Panc1 (cell line): Measurements from ENCODE around the gene PSMD4. TPM values are rescaled to one million over a fixed set of nuclear protein-coding genes. Genes with fewer than 3 reads are reported as not detected.

Source experiments
- ATAC-seq: fragments of 200-7000 bp; cut with Tn5 transposase; 2 replicates; pipeline ENCODE4 v1.9.1; 2020; ENCODE audit warnings: mild to moderate bottlenecking, moderate library complexity
- BruUV-seq: library from RNA; stranded (reverse); fragments of 400-500 nt; replicated peaks from 2 replicates; lab custom pipeline; 2021; lab: Mats Ljungman, UMichigan
- CTCF ChIA-PET: fragments of 300-600 bp; sonication (Branson Sonifier 250); formaldehyde crosslinking; loops from one replicate; lab custom pipeline; 2022; ENCODE audit warnings: antibody characterized with exemption; lab: Charles Lee
- POLR2A ChIA-PET: fragments of 300-600 bp; sonication (Branson Sonifier 250); formaldehyde crosslinking; loops from one replicate; lab custom pipeline; 2022; ENCODE audit warnings: antibody characterized with exemption; lab: Charles Lee
- DNase-seq: peaks from one replicate; pipeline ENCODE4 v3.0.0-alpha.2; 2010; ENCODE audit warnings: low read depth, low spot score
- H3K27ac ChIP-seq: 2 replicates; pipeline ENCODE4 v1.5.1; 2011; ENCODE audit warnings: mild to moderate bottlenecking, low read length, inconsistent platforms
- H3K27me3 ChIP-seq: fragments of 200-500 bp; sonication (Bioruptor generic); 2 replicates; pipeline ENCODE4 v1.6.0; 2014; ENCODE audit warnings: low read length, inconsistent platforms; ENCODE audit not compliant: control insufficient read depth, insufficient read depth
- H3K36me3 ChIP-seq: fragments of 200-500 bp; sonication (Bioruptor generic); 2 replicates; pipeline ENCODE4 v1.5.1; 2014; ENCODE audit warnings: inconsistent platforms, mild to moderate bottlenecking, low read length, moderate library complexity; ENCODE audit not compliant: control insufficient read depth, insufficient read depth
- H3K4me1 ChIP-seq: 2 replicates; pipeline ENCODE4 v1.5.1; 2011; ENCODE audit warnings: inconsistent platforms, mild to moderate bottlenecking, low read length, moderate library complexity; ENCODE audit not compliant: control insufficient read depth, insufficient read depth
- H3K4me3 ChIP-seq, 2 experiments: 2 replicates each; pipeline ENCODE4 v1.5.1; 2011 to 2012; ENCODE audit warnings: low read depth in 2 of 2, low read length in 2 of 2, mild to moderate bottlenecking in 2 of 2, inconsistent platforms in 1 of 2, moderate library complexity in 1 of 2
- H3K9me3 ChIP-seq: fragments of 200-500 bp; sonication (Bioruptor generic); 2 replicates; pipeline ENCODE4 v1.5.1; 2014; ENCODE audit warnings: low read depth, mild to moderate bottlenecking, inconsistent platforms, low read length, moderate library complexity; ENCODE audit not compliant: control insufficient read depth, insufficient read depth
- POLR2AphosphoS5 ChIP-seq: IDR thresholded peaks from 2 replicates; pipeline ENCODE4 v1.6.1; 2012; ENCODE audit warnings: mild to moderate bottlenecking, low read depth, low read length, moderate library complexity
- REST ChIP-seq, 2 experiments: IDR thresholded peaks; 2 replicates each; pipeline ENCODE4 v1.6.1; 2011 to 2012; ENCODE audit warnings: low read depth in 2 of 2, control low read depth in 1 of 2, low read length in 1 of 2, mild to moderate bottlenecking in 1 of 2, moderate library complexity in 1 of 2; ENCODE audit not compliant: insufficient read depth in 1 of 2
- SIN3A ChIP-seq: IDR thresholded peaks from 2 replicates; pipeline ENCODE4 v1.6.1; 2012; ENCODE audit warnings: low read depth, mild to moderate bottlenecking, low read length, moderate library complexity, borderline replicate concordance; ENCODE audit not compliant: insufficient read depth
- TCF7L2 ChIP-seq: IDR thresholded peaks from 2 replicates; pipeline ENCODE4 v1.6.1; 2011; ENCODE audit warnings: mild to moderate bottlenecking, low read depth, low read length, inconsistent platforms
- in situ Hi-C: cut with HindIII; loops from 2 replicates; pipeline ENCODE4 v1.10.0; 2016; ENCODE audit warnings: low sequenced_read_pairs, low pct_unique_long_range_greater_than_20kb
- intact Hi-C: fragments of 100-400 bp; cut with micrococcal nuclease; formaldehyde crosslinking; loops from one replicate; pipeline ENCODE4 v1.10.0; 2022; ENCODE audit not compliant: unreplicated experiment
- total RNA-seq: library from RNA; stranded (reverse); gene quantifications from one replicate; pipeline ENCODE4 v1.2.1, GENCODE V29; 2021; ENCODE audit not compliant: unreplicated experiment
- TF ChIP-seq, protein P1 (sequence below): fragments of 450-650 bp; IDR thresholded peaks from 2 replicates; pipeline ENCODE4 v1.5.1; 2017; ENCODE audit warnings: mild to moderate bottlenecking

Gene PSMD4
- total RNA-seq, 1 experiment from 2014 or later: 256 TPM

GRCh38 chr1:151237678-151238466 lies 16.7 kb upstream of the PSMD4 start:
- Histone ChIP-seq H3K27ac (no peak overlapping the region), H3K9me3 (no peaks in the 10 kb centered on the region), H3K27me3 (no peaks in the 10 kb centered on the region), H3K36me3 (peaks cover 40% of the 10 kb centered on the region), H3K4me1 (no peaks in the 10 kb centered on the region), H3K4me3 (no peak overlapping the region)
- intact Hi-C loops (no loop called here), in situ Hi-C loops (no loop called here)
- CTCF ChIA-PET: no interaction called here
- POLR2A ChIA-PET: no interaction called here
- no peak for DNase-seq
- BruUV-seq: no TSS peak
- TF ChIP-seq SIN3A: no peak
- TF ChIP-seq, protein P1, sequence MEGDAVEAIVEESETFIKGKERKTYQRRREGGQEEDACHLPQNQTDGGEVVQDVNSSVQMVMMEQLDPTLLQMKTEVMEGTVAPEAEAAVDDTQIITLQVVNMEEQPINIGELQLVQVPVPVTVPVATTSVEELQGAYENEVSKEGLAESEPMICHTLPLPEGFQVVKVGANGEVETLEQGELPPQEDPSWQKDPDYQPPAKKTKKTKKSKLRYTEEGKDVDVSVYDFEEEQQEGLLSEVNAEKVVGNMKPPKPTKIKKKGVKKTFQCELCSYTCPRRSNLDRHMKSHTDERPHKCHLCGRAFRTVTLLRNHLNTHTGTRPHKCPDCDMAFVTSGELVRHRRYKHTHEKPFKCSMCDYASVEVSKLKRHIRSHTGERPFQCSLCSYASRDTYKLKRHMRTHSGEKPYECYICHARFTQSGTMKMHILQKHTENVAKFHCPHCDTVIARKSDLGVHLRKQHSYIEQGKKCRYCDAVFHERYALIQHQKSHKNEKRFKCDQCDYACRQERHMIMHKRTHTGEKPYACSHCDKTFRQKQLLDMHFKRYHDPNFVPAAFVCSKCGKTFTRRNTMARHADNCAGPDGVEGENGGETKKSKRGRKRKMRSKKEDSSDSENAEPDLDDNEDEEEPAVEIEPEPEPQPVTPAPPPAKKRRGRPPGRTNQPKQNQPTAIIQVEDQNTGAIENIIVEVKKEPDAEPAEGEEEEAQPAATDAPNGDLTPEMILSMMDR: no peak
- no peak for TF ChIP-seq POLR2AphosphoS5
- TF ChIP-seq REST (IDR thresholded peaks at IDR 0.05; ENCODE audit: insufficient read depth in 1 of 2, low read depth in 2 of 2, low read length in 1 of 2): no peak
- TF ChIP-seq TCF7L2: no peak
- no peak for ATAC-seq

- no peak for ATAC-seq
- no peak for DNase-seq
Measured at GRCh38 chr1:151238467-151238739, 16.1 kb upstream of the PSMD4 start.

More at GRCh38 chr1:151238467-151238739, 16.1 kb upstream of the PSMD4 start:
- ChIA-PET CTCF (no interaction called here), POLR2A (no interaction called here)
- no TSS peak for BruUV-seq
- no peaks in the 10 kb centered on the region for H3K9me3 ChIP-seq
- TF ChIP-seq POLR2AphosphoS5 (no peak), REST (IDR thresholded peaks at IDR 0.05; ENCODE audit: insufficient read depth in 1 of 2, low read depth in 2 of 2, low read length in 1 of 2) (no peak), TCF7L2 (no peak), SIN3A (no peak)
- TF ChIP-seq, protein P1: no peak
- intact Hi-C loops (no loop called here), in situ Hi-C loops (no loop called here)
- no peak overlapping the region for H3K4me3 ChIP-seq
- H3K27me3 ChIP-seq: no peaks in the 10 kb centered on the region
- H3K4me1 ChIP-seq: no peaks in the 10 kb centered on the region
- peaks cover 45% of the 10 kb centered on the region for H3K36me3 ChIP-seq
- H3K27ac ChIP-seq: no peak overlapping the region
